ENCODE results near the gene VEZF1.

- TF ChIP-seq CTCF (conservative IDR thresholded peaks at IDR 0.05; ENCODE audit: low read depth in 2 of 2): no peak
- no peak for TF ChIP-seq EZH2 (IDR thresholded peaks at IDR 0.05; ENCODE audit: low read depth, unreplicated experiment)
- TF ChIP-seq ZNF114 (CRISPR knock-in tag; IDR thresholded peaks at IDR 0.05): no peak
- TF ChIP-seq, protein P1, sequence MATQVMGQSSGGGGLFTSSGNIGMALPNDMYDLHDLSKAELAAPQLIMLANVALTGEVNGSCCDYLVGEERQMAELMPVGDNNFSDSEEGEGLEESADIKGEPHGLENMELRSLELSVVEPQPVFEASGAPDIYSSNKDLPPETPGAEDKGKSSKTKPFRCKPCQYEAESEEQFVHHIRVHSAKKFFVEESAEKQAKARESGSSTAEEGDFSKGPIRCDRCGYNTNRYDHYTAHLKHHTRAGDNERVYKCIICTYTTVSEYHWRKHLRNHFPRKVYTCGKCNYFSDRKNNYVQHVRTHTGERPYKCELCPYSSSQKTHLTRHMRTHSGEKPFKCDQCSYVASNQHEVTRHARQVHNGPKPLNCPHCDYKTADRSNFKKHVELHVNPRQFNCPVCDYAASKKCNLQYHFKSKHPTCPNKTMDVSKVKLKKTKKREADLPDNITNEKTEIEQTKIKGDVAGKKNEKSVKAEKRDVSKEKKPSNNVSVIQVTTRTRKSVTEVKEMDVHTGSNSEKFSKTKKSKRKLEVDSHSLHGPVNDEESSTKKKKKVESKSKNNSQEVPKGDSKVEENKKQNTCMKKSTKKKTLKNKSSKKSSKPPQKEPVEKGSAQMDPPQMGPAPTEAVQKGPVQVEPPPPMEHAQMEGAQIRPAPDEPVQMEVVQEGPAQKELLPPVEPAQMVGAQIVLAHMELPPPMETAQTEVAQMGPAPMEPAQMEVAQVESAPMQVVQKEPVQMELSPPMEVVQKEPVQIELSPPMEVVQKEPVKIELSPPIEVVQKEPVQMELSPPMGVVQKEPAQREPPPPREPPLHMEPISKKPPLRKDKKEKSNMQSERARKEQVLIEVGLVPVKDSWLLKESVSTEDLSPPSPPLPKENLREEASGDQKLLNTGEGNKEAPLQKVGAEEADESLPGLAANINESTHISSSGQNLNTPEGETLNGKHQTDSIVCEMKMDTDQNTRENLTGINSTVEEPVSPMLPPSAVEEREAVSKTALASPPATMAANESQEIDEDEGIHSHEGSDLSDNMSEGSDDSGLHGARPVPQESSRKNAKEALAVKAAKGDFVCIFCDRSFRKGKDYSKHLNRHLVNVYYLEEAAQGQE (IDR thresholded peaks at IDR 0.05; ENCODE audit: unreplicated experiment): no peak
Observed at GRCh38 chr17:57947369-57947768, 40.7 kb downstream of the VEZF1 start.

Measured in GM23338 (cell line).